NCI-H146 treated with DMSO at 0.1 percent for 48 hours (cell line): ENCODE measurements around the gene TIMP4.

Source experiments
- DNase-seq: peaks from one replicate; lab custom pipeline; 2025; ENCODE audit not compliant: unreplicated experiment; lab: John Stamatoyannopoulos, UW

Gene TIMP4

GRCh38 chr3:12186046-12186445 lies 27.3 kb upstream of the TIMP4 start:
- no peak for DNase-seq

DNA sequence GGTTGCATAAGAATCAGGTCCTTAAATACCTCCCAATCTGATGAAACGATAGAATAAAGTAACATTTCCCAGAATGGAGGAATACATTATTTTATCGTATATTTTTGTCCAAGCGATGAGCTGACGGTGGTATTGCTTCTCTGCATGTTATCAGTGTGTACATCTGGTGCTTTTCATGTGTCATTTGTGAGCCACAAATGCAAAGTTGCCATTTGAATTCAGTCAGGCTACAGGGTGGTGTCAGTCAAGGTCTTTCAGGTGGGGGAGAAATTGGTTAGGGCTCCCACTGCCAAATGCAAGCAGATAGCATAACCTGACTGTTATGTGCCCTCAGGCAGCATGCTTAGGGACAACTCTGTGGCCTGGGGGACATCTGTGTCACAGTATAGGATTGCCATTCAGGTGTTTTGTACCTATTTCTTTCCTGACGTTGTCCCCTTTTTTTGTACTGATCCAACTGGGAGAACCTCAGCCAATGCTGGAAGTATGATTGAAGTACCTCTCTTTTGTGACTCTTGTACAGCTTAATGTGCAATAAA lies 26.5 kb upstream of the TIMP4 start:
- no peak for DNase-seq

- no peak for DNase-seq
Observed at GRCh38 chr3:12184541-12184940, 25.8 kb upstream of the TIMP4 start.

- no peak for DNase-seq
Observed at GRCh38 chr3:12182687-12183441, 24.2 kb upstream of the TIMP4 start.

DNA sequence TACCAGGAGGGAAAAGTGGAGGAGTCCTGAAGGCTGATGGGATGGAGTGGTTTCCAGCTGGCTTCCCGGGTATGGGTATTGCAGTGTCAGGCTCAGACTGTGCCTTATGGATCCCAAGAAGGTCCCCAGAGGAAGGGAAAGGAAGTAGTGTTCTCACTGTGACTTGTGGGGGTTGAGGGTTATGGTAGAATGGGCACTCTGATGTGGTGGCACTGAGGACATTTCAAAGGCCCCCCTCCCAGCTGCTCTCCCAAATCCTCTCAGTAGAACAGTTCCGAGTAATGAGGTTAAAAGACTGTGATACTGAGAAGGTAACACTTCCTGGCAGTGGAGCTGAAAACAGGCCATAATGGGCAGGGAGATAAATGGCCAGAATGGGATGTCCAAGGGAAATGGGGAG lies 23.1 kb upstream of the TIMP4 start:
- no peak for DNase-seq

GRCh38 chr3:12181301-12181700 lies 22.6 kb upstream of the TIMP4 start:
- no peak for DNase-seq

DNA sequence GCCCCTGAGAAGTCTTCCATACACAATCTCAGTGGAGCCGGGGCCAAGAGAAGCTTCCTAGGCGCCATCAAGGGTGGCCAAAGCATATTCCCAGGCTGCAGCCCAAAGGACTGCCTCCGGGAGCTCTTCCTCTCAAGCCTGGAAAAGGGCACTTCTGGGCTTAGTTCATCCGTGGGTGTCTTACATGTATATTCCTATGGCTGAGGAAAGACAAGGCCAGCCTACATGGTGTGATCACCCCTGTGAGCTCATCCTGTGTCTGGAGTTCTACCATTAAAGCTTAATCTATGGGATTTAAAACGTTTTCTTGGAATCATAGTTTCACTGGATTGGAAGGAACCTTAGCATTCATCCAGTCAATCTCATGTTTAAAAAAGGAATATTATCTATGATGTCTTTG lies 21.9 kb upstream of the TIMP4 start:
- DNase-seq = no peak

GRCh38 chr3:12180218-12180617 lies 21.5 kb upstream of the TIMP4 start:
- DNase-seq = no peak

DNA sequence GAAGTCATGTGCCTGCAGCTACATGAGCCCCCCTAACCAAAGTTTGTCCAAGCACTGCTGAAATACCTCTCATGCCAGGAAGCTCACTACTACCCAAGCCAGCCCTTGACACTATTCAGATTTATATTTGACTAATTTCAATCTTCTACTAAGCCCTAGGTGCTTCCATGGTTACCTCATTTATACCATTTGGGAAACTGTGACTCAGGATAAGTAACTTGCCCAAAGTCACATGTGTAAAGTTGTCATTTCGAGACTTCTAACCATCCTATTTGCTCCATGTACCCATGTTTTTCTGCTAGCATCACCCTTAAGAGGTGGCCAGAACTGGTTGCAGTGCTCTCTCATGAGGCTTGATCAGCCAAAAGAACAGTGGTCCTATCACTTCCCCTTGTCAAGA lies 20.7 kb upstream of the TIMP4 start:
- no peak for DNase-seq

DNA sequence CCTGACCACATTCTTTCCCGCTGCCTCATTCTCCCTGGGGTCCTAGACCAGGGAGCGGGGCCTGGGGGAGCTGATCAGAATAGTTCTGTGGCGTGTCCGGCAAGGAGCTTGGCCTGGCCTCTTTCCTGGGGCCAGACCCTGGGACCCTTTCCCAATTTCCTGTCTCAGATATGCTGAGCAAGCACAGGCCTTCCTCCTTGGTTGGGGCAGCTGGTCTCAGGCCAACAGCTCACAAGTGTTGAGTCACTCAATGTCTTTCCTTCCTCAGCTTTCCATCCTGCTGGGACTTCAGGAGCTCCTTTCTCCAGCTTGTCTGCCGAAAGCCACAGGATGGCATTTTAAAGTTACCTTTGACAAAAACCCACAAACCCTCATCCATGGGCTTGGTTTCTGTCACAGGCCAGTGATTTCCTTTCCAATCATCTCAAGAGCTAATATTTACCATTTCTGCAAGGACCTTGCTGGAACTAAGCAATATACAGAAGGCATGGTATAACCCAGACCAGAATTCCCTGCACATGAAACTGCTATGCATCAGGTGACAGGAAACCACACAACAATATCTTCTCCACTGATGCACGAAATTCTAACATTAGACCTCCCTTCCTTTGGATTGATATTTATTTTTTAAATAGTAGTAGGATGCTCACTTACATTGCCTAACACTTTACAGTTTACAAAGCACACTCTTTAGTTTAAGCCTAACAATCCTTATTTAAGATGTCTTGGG lies 19.5 kb upstream of the TIMP4 start:
- DNase-seq = no peak

- no peak for DNase-seq
Observed at GRCh38 chr3:12177126-12177525, 18.4 kb upstream of the TIMP4 start.

GRCh38 chr3:12175844-12176453 lies 17.2 kb upstream of the TIMP4 start:
- no peak for DNase-seq

GRCh38 chr3:12175137-12175593 lies 16.5 kb upstream of the TIMP4 start:
- DNase-seq = no peak

- no peak for DNase-seq
Observed at GRCh38 chr3:12170207-12170606, 11.5 kb upstream of the TIMP4 start.

DNA sequence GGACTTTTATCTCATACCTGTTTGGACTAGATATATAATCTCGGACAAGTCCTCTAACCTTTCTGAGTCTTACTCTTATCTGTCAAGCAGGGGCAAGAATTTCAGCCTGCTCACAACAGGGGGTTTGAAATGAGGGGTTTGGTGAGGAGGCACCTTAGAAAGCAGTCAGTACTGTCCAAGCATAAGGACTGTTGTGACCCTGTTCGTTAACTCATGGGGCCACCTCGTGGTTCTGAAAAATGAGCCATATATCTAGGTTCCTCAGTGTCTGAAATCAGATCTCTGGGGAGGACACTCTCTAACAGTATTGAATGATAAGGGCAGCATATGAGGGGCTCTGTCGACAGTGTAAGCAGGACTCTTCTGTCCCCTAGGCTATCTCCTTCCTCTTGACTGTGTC lies 7.2 kb upstream of the TIMP4 start:
- no peak for DNase-seq

GRCh38 chr3:12159227-12159601 lies 502 bp upstream of the TIMP4 start:
- peak; percentile 76 for DNase-seq

- DNase-seq = no peak
Observed at GRCh38 chr3:12157026-12157425, 1.7 kb downstream of the TIMP4 start.

DNA sequence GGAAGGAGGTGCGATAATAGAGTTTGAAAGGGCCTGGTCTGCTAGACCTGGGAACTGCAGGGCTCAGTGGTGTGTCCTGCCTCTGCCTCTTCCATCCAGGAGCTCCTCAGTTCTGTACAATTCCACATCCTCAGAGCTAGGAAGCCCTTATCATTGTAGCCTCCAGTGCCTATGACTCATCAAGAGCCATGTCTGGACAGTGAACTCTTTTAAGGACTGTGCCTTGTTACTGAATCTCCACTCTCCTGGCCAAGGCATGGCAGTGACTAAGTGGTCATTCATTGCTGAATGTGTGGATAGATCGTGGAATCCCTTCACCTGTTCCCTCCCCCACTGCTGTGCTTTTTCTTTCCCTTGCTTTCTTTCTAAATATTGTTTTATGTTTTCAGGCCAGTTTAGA lies 2.9 kb downstream of the TIMP4 start:
- no peak for DNase-seq

- DNase-seq = no peak
Observed at GRCh38 chr3:12155264-12155663, 3.4 kb downstream of the TIMP4 start.

DNA sequence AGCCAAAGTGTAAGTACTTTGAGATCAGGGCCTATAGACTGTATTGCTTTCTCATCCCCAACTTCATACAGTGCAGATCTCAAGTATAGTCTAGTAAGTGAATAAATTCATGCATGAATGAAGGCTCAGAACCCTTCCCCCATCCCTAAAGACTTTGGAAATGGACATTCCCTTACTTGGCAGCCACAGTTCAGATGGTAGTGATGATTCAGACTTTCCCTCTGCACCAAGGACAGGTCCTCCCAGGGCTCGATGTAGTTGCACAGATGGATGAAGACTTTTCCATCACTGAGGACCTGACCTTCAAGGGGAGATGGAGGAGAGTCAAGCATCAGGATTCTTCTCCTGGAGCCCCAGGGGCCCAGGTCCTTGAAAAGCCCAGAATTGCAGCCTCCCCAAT lies 4.6 kb downstream of the TIMP4 start:
- DNase-seq = no peak

- DNase-seq = no peak
Observed at GRCh38 chr3:12150112-12150511, 8.6 kb downstream of the TIMP4 start.

DNA sequence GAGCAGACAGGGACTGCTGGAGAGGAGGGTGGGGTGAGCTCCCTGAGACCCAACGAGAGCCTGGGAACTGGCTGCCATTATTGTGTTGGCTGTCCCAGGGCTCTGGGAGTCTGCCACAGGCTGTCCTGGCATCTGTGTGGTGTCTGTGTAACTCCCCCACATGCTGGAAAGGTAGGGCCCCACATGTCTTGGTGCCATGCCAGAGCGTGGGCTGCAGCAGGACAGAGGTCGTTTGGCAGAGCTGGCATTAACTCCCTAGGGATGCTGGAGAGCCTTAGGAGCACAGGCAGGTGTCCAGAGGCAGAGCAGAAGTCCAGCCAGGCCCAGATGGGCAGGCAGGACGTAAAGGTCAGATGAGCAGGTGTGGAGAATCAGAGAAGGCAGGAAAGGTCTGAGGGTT lies 9.7 kb downstream of the TIMP4 start:
- no peak for DNase-seq
